ENCODE results near the gene TMTC2. TPM values are rescaled to one million over a fixed set of nuclear protein-coding genes. Genes with fewer than 3 reads are reported as not detected.

The TMTC2 gene
- polyA plus RNA-seq, 1 donor from 2014 or later: 20.6 TPM

DNA sequence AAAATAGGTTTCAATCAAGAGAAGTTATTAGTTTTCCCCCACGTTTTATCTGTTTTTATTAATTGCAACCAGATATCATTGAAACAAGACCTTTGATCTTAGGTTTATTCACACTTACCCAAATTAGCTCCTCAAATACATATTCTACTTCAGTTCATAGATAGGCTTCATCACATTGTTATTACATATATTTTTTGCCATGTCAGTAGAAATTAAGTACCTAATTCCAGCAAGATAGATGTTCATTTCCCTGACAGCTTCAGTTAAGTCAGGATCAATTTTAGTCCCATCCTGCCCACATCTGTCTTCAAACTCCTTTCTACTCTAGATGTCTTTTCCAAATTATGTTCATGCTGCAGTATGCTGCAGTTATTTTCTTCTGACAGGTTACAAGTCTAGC lies 388.8 kb downstream of the TMTC2 start:
- Histone ChIP-seq H3K4me3 (ENCODE audit: low read length) (no peak overlapping the region), H3K27me3 (ENCODE audit: insufficient read depth, low read depth, low read length) (no peaks in the 10 kb centered on the region), H3K79me2 (replicated peaks; ENCODE audit: insufficient read depth, low read length) (no peaks in the 10 kb centered on the region), H3F3A (ENCODE audit: insufficient read depth, low read length, poor library complexity, severe bottlenecking) (no peaks in the 10 kb centered on the region), H3K9me3 (ENCODE audit: low read length) (peaks cover 4% of the 10 kb centered on the region), H3K9ac (ENCODE audit: low read length) (no peak overlapping the region), H3K36me3 (ENCODE audit: insufficient read depth, low read length) (no peaks in the 10 kb centered on the region), H2AFZ (ENCODE audit: low read depth, low read length) (no peak overlapping the region), H4K20me1 (ENCODE audit: insufficient read depth) (no peaks in the 10 kb centered on the region), H3K4me2 (ENCODE audit: low read length) (no peak overlapping the region), H3K9me2 (ENCODE audit: insufficient read depth, low read length) (no peaks in the 10 kb centered on the region), H3K27ac (ENCODE audit: low read length) (no peak overlapping the region)
- TF ChIP-seq POLR2AphosphoS5 (IDR thresholded peaks at IDR 0.05) (peak; percentile 43), TAF1 (IDR thresholded peaks at IDR 0.05; ENCODE audit: low read depth) (no peak), MXI1 (conservative IDR thresholded peaks at IDR 0.05; ENCODE audit: poor library complexity, severe bottlenecking) (no peak)
- TF ChIP-seq, protein P1, sequence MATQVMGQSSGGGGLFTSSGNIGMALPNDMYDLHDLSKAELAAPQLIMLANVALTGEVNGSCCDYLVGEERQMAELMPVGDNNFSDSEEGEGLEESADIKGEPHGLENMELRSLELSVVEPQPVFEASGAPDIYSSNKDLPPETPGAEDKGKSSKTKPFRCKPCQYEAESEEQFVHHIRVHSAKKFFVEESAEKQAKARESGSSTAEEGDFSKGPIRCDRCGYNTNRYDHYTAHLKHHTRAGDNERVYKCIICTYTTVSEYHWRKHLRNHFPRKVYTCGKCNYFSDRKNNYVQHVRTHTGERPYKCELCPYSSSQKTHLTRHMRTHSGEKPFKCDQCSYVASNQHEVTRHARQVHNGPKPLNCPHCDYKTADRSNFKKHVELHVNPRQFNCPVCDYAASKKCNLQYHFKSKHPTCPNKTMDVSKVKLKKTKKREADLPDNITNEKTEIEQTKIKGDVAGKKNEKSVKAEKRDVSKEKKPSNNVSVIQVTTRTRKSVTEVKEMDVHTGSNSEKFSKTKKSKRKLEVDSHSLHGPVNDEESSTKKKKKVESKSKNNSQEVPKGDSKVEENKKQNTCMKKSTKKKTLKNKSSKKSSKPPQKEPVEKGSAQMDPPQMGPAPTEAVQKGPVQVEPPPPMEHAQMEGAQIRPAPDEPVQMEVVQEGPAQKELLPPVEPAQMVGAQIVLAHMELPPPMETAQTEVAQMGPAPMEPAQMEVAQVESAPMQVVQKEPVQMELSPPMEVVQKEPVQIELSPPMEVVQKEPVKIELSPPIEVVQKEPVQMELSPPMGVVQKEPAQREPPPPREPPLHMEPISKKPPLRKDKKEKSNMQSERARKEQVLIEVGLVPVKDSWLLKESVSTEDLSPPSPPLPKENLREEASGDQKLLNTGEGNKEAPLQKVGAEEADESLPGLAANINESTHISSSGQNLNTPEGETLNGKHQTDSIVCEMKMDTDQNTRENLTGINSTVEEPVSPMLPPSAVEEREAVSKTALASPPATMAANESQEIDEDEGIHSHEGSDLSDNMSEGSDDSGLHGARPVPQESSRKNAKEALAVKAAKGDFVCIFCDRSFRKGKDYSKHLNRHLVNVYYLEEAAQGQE (IDR thresholded peaks at IDR 0.05; ENCODE audit: borderline replicate concordance): peak; percentile 33

DNA sequence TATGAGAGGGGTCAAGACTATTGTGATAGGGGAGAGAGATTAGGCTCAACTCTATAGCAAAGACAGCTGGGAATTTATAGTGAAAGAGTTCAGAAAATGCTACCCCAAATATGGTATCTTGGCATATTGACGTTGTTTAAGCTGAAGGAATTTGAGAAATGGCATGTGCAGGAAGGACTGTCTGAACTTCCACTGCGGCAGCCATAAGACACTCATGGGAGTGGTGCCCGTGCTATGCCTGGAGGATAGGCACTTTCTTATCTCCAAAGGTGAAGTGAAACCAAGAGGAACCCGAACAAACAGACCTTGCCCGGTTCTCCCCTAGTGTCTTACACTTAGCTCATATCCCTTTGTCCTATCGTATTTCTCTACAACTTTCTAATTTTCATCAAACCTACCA lies 390.3 kb downstream of the TMTC2 start:
- Histone ChIP-seq H3K27ac (ENCODE audit: low read length) (no peak overlapping the region), H2AFZ (ENCODE audit: low read depth, low read length) (no peak overlapping the region), H3K4me2 (ENCODE audit: low read length) (no peak overlapping the region), H3K9me2 (ENCODE audit: insufficient read depth, low read length) (no peaks in the 10 kb centered on the region), H3K36me3 (ENCODE audit: insufficient read depth, low read length) (no peaks in the 10 kb centered on the region), H3K4me3 (ENCODE audit: low read length) (no peak overlapping the region), H3K9ac (ENCODE audit: low read length) (no peak overlapping the region), H3K27me3 (ENCODE audit: insufficient read depth, low read depth, low read length) (no peaks in the 10 kb centered on the region), H4K20me1 (ENCODE audit: insufficient read depth) (no peaks in the 10 kb centered on the region), H3F3A (ENCODE audit: insufficient read depth, low read length, poor library complexity, severe bottlenecking) (no peaks in the 10 kb centered on the region), H3K9me3 (ENCODE audit: low read length) (peaks cover 4% of the 10 kb centered on the region), H3K79me2 (replicated peaks; ENCODE audit: insufficient read depth, low read length) (no peaks in the 10 kb centered on the region)
- no peak for TF ChIP-seq POLR2AphosphoS5 (IDR thresholded peaks at IDR 0.05)
- TF ChIP-seq, protein P1 (IDR thresholded peaks at IDR 0.05; ENCODE audit: borderline replicate concordance): no peak
- TF ChIP-seq CTCF (IDR thresholded peaks at IDR 0.05; ENCODE audit: poor library complexity, severe bottlenecking): no peak
- no peak for TF ChIP-seq EZH2 (IDR thresholded peaks at IDR 0.05; ENCODE audit: borderline replicate concordance, insufficient read depth, low read length, poor library complexity, severe bottlenecking)
- TF ChIP-seq EP300 (conservative IDR thresholded peaks at IDR 0.05; ENCODE audit: poor library complexity, severe bottlenecking): no peak
- no peak for TF ChIP-seq SMC3 (conservative IDR thresholded peaks at IDR 0.05; ENCODE audit: poor library complexity)
- no peak for TF ChIP-seq MXI1 (conservative IDR thresholded peaks at IDR 0.05; ENCODE audit: poor library complexity, severe bottlenecking)
- no peak for TF ChIP-seq TAF1 (IDR thresholded peaks at IDR 0.05; ENCODE audit: low read depth)
- TF ChIP-seq RAD21 (conservative IDR thresholded peaks at IDR 0.05): no peak
